RCC 7860 (cell line): Measurements from ENCODE around the gene KCNAB1.
"Not testable (repeated sequence)": the region's sequence is repeated elsewhere in the genome, so short reads cannot be mapped to it uniquely, and the experiment has no call there.

Source experiments
- DNase-seq: peaks from one replicate; pipeline ENCODE4 v3.0.0-alpha.2; 2015; ENCODE audit warnings: low spot score
- FAIRE-seq: peaks from 2 replicates; lab custom pipeline; 2012; peaks lifted over from hg19 to GRCh38; lab: Jason Lieb, UNC

KCNAB1 gene

GRCh38 chr3:156172536-156172935 lies 52.2 kb downstream of the KCNAB1 start:
- peak; percentile 97 for DNase-seq
- FAIRE-seq: peak; percentile 95

- DNase-seq: peak; percentile 56
- FAIRE-seq: peak; percentile 42
These were observed 54.0 kb downstream of the KCNAB1 start for GRCh38 chr3:156174229-156174847.

GRCh38 chr3:156175570-156175969 lies 55.2 kb downstream of the KCNAB1 start:
- DNase-seq (no peak), FAIRE-seq (no peak)

GRCh38 chr3:156176048-156176447 lies 55.7 kb downstream of the KCNAB1 start:
- FAIRE-seq (peak; percentile 18), DNase-seq (no peak)

GRCh38 chr3:156176629-156177210 lies 56.3 kb downstream of the KCNAB1 start:
- DNase-seq: no peak
- no peak for FAIRE-seq

GRCh38 chr3:156180077-156180476 lies 59.7 kb downstream of the KCNAB1 start:
- DNase-seq (peak; percentile 73), FAIRE-seq (peak; percentile 98)

- FAIRE-seq (peak; percentile 92), DNase-seq (peak; percentile 93)
These were observed 61.1 kb downstream of the KCNAB1 start for GRCh38 chr3:156181509-156181908.

GRCh38 chr3:156183396-156183795 lies 63.0 kb downstream of the KCNAB1 start:
- DNase-seq (no peak), FAIRE-seq (no peak)

GRCh38 chr3:156184156-156184555 lies 63.8 kb downstream of the KCNAB1 start:
- no peak for DNase-seq
- FAIRE-seq: no peak

GRCh38 chr3:156187146-156187769 lies 66.9 kb downstream of the KCNAB1 start:
- DNase-seq (peak; percentile 93), FAIRE-seq (peak; percentile 98)

- FAIRE-seq (no peak), DNase-seq (no peak)
These were observed 68.4 kb downstream of the KCNAB1 start for GRCh38 chr3:156188757-156189156.

GRCh38 chr3:156189927-156190326 lies 69.5 kb downstream of the KCNAB1 start:
- DNase-seq: no peak
- peak; percentile 61 for FAIRE-seq

GRCh38 chr3:156194945-156195344 lies 74.6 kb downstream of the KCNAB1 start:
- DNase-seq, FAIRE-seq: not testable (repeated sequence)

- DNase-seq, FAIRE-seq: not testable (repeated sequence)
These were observed 76.8 kb downstream of the KCNAB1 start for GRCh38 chr3:156197152-156197551.

GRCh38 chr3:156201411-156202405 lies 81.3 kb downstream of the KCNAB1 start:
- FAIRE-seq: peak; percentile 65
- peak; percentile 23 for DNase-seq

- no peak for DNase-seq
These were observed 85.8 kb downstream of the KCNAB1 start for GRCh38 chr3:156206157-156206556.

GRCh38 chr3:156207802-156208685 lies 87.7 kb downstream of the KCNAB1 start:
- DNase-seq: peak; percentile 80
- peak; percentile 79 for FAIRE-seq

More at GRCh38 chr3:156206157-156206556, 85.8 kb downstream of the KCNAB1 start:
- FAIRE-seq: no peak

- no peak for FAIRE-seq
- no peak for DNase-seq
These were observed 89.4 kb downstream of the KCNAB1 start for GRCh38 chr3:156209631-156210335.

- FAIRE-seq: peak; percentile 97
- peak; percentile 98 for DNase-seq
These were observed 91.2 kb downstream of the KCNAB1 start for GRCh38 chr3:156211583-156211982.
